CD4-positive, alpha-beta T cell treated with Interleukin-10 for 1 hour (primary cell): Measurements from ENCODE around the gene ADAMTS15.

Experiments used
- DNase-seq: peaks from one replicate; pipeline ENCODE4 v3.0.0-alpha.2; 2020

ADAMTS15 gene

DNA sequence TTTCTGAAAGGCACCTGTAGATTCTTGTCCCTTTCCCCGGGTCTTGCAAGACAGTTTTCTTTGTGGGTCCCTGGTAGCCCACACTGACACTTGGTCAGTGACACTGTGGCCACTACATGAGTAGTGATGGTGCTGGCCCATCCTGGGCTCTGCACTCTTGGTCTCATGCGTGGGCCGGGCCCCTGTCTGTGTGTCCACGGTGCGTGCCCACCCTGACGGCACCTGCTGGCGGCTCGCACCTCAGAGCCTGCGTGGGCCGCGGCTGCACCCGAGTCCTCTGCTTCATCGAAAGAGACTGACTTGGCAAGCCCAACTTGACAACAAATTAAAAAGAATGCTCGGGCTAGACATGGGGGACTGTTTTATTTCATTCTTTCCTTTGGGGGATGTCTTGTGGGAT lies 37.5 kb downstream of the ADAMTS15 start:
- no peak for DNase-seq

DNA sequence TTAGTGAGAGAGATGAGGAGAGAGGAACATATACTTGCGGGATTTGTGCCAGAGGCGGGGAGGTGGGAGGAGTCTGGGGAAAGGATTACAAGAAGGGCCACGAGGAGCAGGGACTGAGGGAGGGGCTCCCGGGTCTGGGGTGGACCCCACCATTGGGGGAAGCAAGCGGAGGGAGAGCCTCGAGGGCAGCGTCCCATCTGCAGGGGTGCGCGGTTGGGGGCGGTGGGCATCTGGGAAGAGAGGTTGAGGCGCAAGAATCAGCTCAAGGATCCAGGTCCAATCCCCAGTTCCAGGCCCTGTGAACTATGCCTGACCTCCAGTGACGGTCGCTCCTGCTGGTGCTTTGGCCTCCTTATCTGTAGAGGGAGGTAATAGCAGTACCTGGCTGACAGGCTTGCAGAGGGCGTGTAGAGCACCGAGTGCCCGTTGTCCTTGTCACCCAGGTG lies 38.0 kb downstream of the ADAMTS15 start:
- no peak for DNase-seq

DNA sequence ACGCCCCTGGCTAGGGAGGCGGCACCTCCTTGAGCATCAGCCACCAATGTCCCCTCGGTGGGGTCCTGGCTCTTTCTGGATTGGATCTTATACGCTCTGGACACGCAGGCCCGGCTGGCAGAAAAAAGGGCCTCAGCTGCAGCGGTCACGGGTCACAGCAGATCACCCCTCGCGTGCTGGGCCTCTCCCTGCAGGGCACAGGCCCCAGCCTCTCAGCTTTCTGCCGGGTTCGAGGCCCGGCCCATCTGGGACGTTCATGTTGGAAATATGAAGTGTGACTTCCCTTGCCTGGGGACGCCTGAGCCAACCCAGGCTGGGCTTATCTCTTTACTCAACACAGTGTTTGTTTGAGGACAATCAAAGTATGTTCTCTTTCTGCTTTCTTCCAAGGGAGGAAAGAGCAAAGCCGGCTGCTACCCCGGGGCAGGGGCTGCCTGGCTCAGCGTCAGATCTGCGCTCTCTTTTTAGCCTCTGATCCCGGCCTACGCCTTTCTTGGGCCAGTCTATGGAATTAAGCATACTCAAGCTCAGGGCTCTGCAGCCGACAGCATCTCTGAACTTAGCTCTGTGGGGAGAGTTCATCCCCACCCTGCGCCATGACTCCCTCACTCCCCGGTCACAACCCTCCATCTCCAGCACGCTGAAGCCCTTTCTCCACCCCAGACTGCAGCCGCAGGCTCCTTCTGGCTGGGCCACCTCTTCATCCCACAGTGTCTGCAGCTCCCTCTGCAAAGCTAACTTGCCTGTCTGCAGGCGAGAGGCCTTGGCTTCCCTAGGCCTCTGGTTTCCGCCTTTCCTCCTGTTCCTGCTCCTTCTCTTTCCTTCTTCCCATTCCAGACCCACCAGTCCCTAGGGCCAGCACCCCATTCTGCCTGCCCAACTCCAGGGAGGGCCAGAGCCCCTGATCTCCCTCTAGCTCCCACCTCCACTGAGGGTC lies 38.8 kb downstream of the ADAMTS15 start:
- no peak for DNase-seq

DNA sequence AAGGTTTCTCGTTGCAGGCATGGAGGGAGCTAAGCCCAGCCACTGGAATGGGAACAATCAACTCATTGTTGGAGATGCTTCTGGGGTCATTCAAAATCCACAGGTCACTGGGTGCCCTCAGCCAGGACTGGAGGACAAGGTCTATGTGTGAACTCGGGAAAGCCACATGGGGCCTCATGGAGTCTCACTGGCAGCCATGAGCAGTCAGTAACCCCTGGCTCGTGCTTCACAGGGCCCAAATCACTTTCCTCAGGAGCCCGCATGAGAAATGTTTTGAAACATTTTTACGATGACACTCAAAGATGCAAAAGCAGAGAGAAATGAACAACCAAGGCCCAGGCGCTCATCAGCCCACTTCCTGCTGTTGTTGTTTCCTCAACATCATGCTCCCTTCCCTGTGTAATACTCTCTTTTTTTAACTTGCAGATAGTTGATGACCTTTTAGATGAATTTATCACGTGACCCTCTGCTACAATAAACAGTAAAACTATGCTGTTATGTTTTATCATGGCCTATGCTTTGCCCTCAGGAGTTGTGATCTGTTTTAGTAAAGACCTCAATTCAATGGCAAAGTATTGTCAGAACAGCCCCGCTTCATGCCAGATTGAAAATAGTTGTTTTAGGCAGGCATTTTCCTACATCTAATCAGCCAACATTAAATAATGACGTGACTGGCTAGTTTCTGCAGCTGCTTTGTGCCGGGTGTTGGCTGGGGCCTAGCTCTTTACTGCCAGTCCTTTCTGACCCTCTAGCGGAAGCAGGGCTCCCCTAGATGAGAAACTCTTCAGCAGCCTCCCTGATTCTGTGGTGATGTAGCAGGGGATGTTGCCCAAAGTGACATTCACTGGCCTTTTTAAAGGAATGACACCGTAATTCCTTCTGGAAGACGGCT lies 39.7 kb downstream of the ADAMTS15 start:
- no peak for DNase-seq

DNA sequence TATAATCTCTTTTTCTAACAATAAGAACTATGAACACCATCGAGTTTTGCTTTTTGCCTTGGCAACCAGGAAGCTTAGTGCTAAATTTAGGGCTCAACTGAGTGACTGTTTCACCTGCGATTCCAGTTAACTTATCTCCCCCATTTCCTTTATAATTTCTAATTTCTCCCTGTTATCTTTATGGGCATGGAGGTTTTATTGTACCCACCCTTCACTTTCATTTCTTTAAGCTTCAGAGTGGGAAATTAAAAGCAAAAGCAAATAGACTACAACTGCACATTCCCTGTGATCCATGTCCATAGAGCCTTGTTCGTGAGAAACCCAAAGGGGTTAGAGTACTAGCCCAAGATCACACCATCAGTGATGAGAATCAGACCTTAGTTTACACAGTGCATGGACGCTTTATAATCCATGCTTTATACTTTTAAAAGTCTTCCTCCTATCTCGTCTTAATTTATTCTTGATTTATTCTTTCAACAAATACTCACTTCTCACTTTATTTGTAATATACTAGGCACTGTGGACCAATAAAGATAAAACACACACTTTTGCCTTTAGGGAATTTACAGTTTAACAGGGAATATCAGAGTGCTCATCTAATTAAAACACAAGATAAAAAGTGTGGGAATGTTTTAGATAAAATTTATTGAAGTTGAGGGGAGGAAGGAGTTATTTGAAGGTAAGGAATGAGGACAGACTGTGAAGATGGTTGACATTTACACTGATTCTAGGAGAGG lies 40.6 kb downstream of the ADAMTS15 start:
- DNase-seq, result no peak

DNA sequence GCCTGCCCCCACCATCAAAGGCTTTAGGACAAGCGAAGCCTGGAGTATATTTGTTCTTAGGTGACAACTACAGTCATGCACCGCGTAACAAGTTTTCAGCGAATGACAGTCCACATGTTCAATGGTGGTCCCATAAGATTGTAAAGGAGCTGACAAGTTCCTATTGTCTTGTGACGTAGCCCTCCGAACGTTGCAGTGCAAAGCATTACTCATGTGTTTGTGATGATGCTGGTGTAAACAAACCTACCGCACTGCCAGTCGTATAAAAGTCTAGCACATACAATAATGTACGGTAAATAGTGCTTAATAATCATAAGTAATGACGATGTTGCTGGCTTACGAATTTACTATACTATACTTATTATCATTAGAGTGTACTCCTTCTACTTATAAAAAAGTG lies 41.3 kb downstream of the ADAMTS15 start:
- no peak for DNase-seq

DNA sequence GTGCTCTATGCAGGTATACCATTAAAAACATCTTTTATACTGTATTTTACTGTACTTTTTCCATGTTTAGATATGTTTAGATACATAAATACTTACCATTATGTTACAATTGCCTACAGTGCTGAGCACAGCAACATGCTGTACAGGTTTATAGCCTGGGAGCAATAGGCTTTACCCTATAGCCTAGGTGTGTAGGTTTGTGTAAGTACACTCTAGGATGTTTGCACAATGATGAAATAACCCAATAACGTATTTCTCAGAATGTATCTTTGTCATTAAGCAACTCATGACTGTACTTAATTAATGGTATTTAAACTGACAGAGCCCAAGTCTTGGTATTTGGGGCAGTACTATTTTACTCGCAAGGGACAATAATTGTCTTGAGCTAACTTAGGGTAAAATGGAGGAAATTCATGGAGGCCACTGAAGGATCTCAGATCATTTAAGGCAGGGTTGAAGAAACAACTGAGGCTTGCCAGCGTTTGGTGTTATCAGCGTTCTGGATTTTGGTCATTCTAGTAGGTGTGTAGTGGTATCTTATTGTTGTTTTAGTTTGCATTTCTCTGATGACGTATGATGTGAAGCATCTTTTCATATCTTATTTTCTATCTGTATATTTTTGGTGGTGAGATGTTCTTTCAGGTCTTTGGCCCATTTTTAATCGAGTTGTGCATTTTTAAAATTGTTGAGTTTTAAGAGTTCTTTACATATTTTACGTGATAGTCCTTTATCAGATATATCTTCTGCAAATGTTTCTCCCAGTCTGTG lies 42.4 kb downstream of the ADAMTS15 start:
- no peak for DNase-seq

DNA sequence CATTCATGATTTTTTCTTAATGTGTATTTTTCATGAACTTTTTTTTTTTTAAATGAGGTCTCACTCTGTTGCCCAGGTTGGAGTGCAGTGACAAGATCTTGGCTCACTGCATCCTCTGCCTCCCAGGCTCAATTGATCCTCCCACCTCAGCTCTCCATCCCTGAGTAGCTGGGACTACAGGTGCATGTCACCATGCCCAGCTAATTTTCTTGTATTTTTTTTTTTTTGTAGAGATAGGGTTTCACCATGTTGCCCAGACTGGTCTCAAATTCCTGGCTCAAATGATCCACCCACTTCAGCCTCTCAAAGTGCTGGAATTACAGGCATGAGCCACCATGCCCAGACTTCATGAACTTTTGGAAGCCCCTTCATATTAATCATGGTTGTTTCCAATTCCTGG lies 49.7 kb downstream of the ADAMTS15 start:
- no peak for DNase-seq

DNA sequence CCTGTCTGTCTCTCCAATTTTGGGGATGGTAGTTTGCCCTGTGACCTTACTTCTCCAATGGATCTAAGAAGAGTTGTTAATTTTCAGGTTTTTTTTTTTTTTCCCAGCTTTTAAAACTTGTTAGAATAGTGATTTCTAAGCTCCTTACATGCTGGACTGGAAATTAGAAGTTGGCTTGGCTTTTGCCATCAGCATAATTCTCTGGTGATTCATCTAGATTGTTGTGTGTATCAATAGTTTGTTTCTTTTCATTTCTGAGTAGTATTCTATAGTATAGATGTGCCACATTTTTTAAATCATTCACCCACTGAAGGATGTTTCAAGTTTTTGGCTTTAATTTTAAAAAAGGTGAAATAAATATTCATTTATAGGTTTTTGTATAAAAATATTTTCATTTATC lies 51.4 kb downstream of the ADAMTS15 start:
- no peak for DNase-seq

DNA sequence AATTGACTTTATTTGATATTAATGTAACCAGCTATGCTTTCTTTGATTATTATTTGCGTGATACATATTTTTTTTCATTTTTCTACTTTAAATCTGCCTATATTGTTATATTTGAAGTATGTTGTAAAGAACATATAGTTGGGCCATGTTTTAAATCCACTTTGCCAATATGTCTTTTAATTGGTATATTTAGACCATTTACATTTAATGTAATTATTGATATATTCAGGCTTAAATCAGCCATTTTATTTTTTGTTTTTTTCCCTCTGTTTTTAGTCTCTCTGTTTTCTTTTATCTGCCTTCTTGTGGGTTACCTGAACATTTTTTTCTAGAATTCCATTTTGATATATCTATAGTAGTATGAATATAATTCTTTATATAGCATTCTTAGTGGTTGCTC lies 55.9 kb downstream of the ADAMTS15 start:
- no peak for DNase-seq

DNA sequence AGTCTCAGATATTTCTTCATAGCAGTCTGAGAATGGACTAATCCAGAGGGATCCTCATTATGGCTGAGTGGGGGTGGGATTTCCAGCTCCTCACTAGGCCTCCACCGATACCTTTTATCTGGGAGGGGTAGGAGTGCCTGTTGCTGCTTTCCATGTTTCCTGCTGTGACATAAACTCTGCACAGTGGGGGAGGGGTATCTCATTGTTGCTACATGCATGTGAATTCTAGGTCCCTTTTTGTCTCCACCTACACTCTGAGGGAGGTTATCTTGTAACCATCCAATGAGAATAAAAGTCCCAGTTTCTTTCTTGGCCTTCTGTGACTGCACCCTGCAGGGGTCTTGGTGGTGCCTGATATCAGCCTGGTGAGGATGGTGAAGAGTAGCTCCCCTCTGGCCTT lies 60.5 kb downstream of the ADAMTS15 start:
- DNase-seq, result no peak

DNA sequence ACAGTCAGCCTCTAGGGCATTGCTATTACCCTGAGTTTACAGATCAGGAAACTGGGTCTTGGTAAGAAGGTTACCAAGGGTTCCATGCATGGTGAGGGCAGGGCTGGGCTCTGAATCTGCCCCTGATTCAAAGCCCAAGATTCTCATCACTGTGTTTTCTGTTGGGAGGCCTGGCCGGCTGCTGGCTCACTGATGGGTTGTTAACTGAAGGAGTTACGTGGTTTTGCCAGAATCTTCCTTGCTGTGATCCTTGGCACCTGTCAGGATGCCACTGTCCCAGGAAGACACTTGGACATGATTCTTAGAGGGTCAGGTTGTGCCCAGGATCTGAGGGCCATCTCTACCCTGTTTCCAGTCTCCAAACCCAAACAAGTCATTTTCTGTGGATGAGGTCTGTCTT lies 61.5 kb downstream of the ADAMTS15 start:
- no peak for DNase-seq

DNA sequence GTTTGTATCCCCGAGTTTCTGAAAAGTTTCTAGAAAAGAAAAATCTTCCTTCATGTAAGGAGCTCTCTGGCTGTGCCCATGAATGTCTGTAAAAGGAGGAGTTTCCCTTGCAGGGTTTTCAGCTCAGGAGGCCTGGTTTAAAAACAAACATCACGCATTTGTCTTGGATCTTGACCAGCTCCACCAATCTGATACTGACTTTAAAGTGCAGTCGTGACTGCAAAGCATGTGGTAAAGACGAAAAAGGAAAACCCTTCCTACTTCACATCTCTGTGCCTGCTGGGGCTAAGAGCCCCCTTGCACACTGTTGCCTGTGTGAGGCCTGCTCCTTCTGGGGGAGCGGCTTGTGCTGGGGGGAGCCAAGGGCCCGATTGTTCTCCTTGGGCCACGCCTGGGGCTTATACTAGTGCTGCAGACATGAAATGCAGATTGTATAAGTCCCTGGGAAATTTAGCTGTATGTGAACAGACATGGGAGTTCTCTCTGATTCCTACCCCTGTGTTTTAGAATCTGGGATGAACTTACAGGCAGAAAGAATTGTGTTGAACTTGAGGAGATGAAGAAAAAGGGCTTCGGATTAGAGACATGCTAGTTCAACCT lies 62.1 kb downstream of the ADAMTS15 start:
- no peak for DNase-seq

DNA sequence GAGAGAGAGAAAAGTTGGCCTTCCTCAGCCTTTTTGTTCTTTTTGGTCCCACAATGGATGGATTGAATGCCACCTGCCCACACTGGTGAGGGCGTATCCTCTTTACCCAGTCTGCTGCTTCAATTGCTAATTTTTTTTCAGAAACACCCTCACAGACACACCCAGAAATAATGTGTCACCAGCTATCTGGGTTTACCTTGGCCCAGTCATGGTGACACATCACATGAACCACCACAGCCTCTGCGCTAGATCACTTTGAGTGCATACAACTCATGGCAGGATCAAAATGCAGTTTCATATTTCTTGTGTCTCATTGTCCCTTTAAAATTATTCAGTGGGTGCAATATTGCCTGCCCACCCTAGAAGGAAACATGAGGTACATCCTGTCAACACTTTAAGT lies 63.3 kb downstream of the ADAMTS15 start:
- DNase-seq, result no peak

DNA sequence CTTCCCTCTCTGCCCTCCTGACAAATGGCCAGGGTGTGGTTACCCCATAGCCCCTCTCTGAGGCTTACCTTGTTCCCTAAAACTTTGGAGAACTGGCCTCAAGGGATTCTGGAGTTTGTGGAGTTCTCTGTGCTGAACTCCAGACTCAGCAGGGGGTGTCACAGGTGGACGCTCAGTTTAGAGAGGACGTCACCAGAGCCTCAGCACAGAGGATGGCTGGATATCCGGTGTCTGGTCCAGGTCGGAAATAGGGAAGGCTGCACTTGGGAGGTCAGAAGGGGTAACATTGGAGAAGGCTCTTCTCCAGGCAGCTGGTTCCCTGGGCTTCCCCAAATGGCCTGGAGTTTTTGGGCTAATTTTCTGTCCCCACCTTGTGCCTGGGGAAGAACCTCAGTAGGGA lies 64.2 kb downstream of the ADAMTS15 start:
- no peak for DNase-seq

DNA sequence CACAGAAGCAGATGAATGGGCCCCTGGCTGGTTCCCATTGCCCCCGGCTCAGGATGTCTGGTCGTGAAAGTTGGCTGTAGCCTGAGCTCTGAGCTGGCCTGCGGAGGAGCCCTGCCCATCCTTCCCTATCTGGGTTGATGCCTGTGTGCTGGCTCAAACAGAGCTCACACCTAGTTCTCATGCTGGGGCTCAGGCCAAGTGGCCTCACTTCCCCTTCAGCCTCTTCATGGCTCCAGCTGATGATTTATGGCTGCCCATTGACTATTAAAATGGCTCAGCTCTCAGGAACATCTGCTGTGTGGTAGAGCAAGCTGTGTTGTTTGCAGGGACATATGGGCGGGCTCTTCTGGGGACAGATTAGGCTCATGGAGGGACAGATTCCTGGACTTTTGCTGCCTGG lies 64.7 kb downstream of the ADAMTS15 start:
- no peak for DNase-seq

DNA sequence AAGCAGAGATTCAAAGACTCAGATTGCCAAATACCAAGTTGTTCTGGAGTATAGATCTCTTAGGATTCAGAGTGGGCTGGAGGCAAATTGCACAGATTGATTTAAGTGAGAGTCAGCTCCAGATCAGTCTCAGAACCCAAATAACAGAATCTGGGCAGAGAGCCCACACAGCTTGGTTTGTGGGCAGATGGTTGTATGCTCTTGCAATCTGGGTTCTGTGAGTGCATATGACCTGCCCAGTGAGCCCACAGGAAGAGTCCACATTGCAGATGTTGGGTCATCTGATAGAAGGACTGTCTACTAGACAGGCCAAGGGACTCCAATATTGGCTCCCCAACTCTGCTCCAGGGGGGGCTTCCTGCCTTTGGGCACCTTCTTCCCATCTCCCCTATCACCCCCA lies 65.9 kb downstream of the ADAMTS15 start:
- no peak for DNase-seq

DNA sequence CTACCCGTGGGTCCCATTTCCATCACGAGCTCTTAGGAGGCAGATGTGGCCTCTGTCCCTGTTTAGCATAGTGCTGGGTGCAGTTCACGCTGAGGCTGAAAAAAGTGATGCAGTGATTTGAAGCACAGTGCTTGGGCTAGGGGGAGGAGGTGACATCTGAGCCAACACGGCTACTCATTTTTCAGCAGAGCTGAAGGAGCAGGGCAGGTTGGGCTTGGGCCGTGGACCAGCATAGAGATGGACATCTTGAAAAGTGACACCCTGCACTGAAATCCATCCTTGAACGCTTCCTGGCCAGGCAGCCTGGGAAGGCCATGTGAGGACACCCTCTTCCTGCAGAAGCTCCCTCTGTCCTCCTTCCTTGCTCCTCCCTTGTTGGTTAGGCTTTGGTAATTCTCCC lies 66.4 kb downstream of the ADAMTS15 start:
- no peak for DNase-seq

DNA sequence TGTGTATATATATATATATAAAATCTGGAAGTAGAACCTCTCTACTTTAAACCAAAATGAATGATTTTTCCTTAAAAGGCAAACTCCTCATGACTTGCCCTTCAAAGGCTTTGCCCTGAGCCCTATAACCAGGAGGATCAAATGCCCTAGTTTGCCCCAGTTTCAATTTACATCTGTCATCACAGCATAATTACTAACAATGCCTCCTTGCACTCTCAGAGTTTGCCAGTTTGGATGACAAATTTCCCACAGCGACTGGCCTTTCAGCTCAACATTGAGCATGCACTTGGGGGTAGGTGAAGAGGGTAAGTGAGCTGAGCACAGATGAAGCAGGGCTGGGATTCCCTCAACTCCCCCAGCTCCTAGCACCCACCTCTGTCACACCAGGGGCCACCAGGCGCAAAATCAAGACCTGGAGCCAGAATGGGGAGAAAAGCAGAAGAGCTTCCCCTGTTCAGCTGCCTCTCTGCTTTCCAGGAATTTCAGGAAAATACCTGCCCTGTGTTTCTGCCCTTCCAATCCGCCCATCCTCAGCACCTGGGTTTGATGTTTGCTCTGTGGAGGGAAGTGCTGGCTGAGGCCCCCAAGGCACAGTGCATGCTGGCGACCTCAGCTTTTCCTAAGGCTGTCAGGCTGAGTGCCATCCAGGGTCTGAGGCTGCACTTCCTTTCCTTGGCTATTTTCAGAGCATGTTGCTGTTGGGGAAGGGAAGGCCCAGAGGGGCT lies 67.5 kb downstream of the ADAMTS15 start:
- DNase-seq, result no peak

DNA sequence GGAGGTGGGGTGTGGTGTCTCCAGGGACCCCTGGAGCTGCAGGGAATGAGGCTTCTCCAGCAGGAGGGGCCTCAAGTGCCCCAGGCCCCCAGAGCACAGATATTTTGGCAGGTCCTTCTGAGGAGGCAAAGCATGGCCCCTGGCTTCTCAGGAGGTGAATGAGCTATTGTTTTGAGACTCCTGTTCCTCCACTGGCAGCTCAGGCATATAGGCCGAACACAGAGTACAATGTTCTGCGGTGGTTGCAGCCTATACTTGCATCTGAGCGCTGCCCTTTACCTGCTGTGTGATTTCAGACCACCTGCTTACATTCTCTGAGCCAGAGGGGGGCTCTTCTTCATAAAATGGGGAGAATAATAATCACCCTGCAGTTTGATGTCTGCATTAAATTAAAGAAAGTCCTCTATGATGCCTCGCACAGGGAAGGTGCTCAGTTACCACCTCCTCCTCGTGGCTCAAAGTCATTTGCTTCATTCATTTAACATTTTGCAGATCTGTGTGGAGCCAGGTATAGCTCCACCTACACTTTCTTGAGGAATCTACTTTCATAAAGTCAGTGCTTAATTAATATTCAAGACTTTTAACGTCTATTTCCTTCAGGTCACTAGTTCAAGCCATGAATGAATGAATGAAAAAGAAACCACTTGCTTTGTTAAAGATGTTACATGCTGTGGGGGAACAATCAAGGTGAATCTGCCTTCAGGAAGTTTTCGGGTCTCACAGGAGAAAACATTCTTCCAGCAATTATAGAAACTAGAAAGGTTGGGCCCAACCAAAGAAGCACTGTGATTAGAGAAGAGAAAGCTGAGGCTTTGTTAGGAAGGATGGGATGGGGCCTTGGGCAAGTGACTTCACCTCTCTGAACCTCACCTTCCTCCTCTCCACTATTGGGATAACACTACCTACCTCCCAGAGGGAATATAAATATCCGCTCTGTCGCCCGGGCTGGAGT lies 68.4 kb downstream of the ADAMTS15 start:
- no peak for DNase-seq
